ENCODE results near the gene PUM1. TPM values are rescaled to one million over a fixed set of nuclear protein-coding genes. Genes with fewer than 3 reads are reported as not detected.

The PUM1 gene
- total RNA-seq, 2 donors from 2014 or later, result 70.4 to 97.9 TPM

DNA sequence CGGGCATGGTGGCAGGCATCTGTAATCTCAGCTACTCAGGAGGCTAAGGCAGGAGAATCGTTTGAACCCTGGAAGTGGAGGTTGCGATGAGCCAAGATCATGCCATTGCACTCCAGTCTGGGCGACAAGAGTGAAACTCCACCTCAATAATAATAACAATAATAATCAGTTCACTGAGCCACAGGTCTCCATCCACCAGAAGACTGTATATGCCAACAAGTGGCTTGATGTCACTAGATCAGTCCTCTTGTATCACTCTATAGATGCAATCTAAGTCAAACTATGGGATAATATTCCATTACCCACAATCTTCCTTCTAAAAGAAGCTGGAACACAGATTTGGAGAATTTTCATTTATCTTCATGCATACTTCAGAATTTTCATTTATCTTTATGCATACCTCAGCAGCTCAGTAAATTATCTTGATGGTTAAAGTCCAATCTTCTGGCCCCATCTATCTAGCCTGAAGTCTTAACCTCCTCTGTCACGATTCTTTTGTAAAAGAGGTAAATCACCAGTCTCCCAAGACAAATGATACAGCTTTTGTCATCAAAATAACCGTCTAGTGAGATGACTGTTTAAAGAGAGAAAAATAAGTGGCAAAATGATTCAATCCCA, 61.8 kb downstream of the PUM1 start:
- H3K36me3 ChIP-seq, result no peaks in the 10 kb centered on the region
- TF ChIP-seq, protein P1, sequence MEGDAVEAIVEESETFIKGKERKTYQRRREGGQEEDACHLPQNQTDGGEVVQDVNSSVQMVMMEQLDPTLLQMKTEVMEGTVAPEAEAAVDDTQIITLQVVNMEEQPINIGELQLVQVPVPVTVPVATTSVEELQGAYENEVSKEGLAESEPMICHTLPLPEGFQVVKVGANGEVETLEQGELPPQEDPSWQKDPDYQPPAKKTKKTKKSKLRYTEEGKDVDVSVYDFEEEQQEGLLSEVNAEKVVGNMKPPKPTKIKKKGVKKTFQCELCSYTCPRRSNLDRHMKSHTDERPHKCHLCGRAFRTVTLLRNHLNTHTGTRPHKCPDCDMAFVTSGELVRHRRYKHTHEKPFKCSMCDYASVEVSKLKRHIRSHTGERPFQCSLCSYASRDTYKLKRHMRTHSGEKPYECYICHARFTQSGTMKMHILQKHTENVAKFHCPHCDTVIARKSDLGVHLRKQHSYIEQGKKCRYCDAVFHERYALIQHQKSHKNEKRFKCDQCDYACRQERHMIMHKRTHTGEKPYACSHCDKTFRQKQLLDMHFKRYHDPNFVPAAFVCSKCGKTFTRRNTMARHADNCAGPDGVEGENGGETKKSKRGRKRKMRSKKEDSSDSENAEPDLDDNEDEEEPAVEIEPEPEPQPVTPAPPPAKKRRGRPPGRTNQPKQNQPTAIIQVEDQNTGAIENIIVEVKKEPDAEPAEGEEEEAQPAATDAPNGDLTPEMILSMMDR (IDR thresholded peaks at IDR 0.05), result no peak
- H3K9me3 ChIP-seq, result no peaks in the 10 kb centered on the region
- H3K27ac ChIP-seq, result no peak overlapping the region
- DNase-seq (ENCODE audit: low spot score) (no peak), ATAC-seq (ENCODE audit: insufficient number of reproducible peaks, low FRiP score, low read depth) (no peak)
- H3K4me1 ChIP-seq (ENCODE audit: control insufficient read depth in 1 of 2, low read depth in 2 of 2), result peaks cover 13 to 24% of the 10 kb centered on the region in 2 donors
- no peaks in the 10 kb centered on the region for H3K27me3 ChIP-seq (replicated peaks; ENCODE audit: insufficient read depth)
- no peak overlapping the region for H3K4me3 ChIP-seq

DNA sequence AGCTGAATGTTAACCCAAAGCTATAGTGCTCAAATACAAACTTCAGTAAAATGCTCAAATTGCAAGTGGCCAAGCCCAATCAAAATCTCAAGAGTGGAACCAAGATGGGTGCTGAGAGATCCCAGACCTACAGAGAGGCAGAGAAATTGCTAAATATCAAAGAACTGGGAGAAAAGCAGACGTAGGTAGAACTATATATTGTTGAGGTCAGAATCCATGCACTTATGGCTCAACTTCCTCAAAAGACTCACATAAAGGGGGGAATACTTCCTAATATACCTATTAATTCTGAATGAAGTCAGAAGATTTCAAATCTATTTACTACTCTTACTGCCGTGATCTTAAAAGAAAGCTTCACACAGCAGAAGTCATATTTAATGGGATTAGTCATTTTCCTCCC, 65.2 kb downstream of the PUM1 start:
- Histone ChIP-seq H3K27ac (no peak overlapping the region), H3K36me3 (peaks cover 6% of the 10 kb centered on the region), H3K27me3 (replicated peaks; ENCODE audit: insufficient read depth) (no peaks in the 10 kb centered on the region), H3K4me3 (no peak overlapping the region), H3K9me3 (no peaks in the 10 kb centered on the region), H3K4me1 (ENCODE audit: control insufficient read depth in 1 of 2, low read depth in 2 of 2) (peaks cover 0 to 8% of the 10 kb centered on the region in 2 donors)
- ATAC-seq (ENCODE audit: insufficient number of reproducible peaks, low FRiP score, low read depth), result no peak
- no peak for DNase-seq (ENCODE audit: low spot score)
- TF ChIP-seq, protein P1 (IDR thresholded peaks at IDR 0.05), result no peak

DNA sequence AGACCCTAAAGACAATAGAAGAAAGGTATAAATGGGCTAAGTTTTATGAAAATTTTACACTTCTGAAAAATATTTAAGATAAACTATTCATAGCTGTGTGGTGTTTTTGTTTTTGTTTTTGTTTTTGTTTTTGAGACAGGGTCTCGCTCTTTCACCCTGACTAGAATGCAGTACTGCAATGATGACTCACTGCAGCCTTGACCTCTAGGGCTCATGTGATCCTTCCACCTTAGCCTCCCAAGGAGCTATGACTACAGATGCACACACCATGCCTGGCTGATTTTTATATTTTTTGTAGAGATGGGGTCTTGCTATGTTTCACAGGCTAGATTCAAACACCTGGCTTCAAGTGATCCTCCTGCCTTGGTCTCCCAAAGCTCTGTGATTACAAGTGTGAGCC, 66.6 kb downstream of the PUM1 start:
- H3K4me3 ChIP-seq, result no peak overlapping the region
- no peak overlapping the region for H3K27ac ChIP-seq
- H3K27me3 ChIP-seq (replicated peaks; ENCODE audit: insufficient read depth), result no peaks in the 10 kb centered on the region
- H3K9me3 ChIP-seq, result no peaks in the 10 kb centered on the region
- peaks cover 6% of the 10 kb centered on the region for H3K36me3 ChIP-seq
- peaks cover 0 to 8% of the 10 kb centered on the region in 2 donors for H3K4me1 ChIP-seq (ENCODE audit: control insufficient read depth in 1 of 2, low read depth in 2 of 2)
- no peak for DNase-seq (ENCODE audit: low spot score)
- no peak for ATAC-seq (ENCODE audit: insufficient number of reproducible peaks, low FRiP score, low read depth)
- TF ChIP-seq, protein P1 (IDR thresholded peaks at IDR 0.05), result no peak

DNA sequence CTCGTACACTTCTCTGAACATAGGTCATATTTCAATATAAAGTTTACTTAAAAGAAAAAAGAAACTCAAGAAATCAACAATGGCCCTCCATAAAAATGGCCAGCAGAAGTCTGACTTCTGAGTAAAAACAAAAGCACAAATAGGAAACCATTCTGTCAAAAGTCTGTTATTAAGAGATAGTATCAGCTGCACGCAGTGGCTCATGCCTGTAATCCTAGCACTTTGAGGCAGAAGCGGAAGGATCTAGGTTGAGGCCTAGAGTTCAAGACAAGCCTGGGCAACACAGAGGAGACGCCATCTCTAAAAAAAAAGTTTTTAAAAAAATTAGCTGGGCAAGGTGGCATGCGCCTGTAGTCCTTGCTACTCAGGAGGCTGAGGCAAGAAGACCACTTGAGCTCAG, 67.3 kb downstream of the PUM1 start:
- no peak for ATAC-seq (ENCODE audit: insufficient number of reproducible peaks, low FRiP score, low read depth)

DNA sequence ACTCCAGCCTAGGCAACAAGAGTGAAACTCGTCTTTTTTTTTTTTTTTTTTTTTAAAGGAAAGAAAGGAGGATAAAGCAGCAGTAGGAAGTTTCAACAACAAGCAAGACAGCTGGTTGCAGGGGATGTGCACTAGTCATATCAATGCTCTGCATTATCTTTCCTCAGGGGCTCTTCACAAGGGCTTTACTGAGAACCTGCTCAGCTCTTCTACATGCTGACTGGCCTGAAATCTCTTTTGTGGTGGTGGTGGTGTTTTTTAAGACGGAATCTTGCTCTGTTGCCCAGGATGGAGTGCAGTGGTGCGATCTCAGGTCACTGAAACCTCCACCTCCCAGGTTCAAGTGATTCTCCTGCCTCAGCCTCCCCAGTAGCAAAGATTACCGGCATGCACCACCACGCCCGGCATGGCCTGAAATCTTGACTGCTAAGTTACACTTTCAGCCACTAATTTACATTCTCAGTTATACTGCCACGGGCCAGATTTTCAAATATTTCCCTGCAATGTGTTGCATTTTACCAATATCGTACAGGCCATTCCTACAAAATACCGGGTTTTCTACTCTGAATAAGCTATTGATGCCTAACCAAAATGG, 68.0 kb downstream of the PUM1 start:
- Histone ChIP-seq H3K4me1 (ENCODE audit: control insufficient read depth in 1 of 2, low read depth in 2 of 2) (peaks cover 3 to 6% of the 10 kb centered on the region in 2 donors), H3K4me3 (no peak overlapping the region), H3K27me3 (replicated peaks; ENCODE audit: insufficient read depth) (no peaks in the 10 kb centered on the region), H3K36me3 (peaks cover 6% of the 10 kb centered on the region), H3K27ac (no peak overlapping the region), H3K9me3 (no peaks in the 10 kb centered on the region)
- DNase-seq (ENCODE audit: low spot score) (no peak), ATAC-seq (ENCODE audit: insufficient number of reproducible peaks, low FRiP score, low read depth) (no peak)
- TF ChIP-seq, protein P1 (IDR thresholded peaks at IDR 0.05), result no peak

More for the DNA sequence above, 67.3 kb downstream of the PUM1 start:
- TF ChIP-seq, protein P1 (IDR thresholded peaks at IDR 0.05), result no peak
- no peak for DNase-seq (ENCODE audit: low spot score)
- no peaks in the 10 kb centered on the region for H3K9me3 ChIP-seq
- H3K36me3 ChIP-seq, result peaks cover 6% of the 10 kb centered on the region
- H3K27me3 ChIP-seq (replicated peaks; ENCODE audit: insufficient read depth), result no peaks in the 10 kb centered on the region
- peaks cover 0 to 8% of the 10 kb centered on the region in 2 donors for H3K4me1 ChIP-seq (ENCODE audit: control insufficient read depth in 1 of 2, low read depth in 2 of 2)
- H3K27ac ChIP-seq, result no peak overlapping the region
- no peak overlapping the region for H3K4me3 ChIP-seq
